ENCODE data around the gene HOXD13.
A peak's percentile ranks its signal among the peaks of the same experiment; 100 is the strongest.

HOXD13 gene

GRCh38 chr2:176121190-176122051 is 28.9 kb downstream of the HOXD13 start:
- no peak for DNase-seq (ENCODE audit: low spot score)

GRCh38 chr2:176122052-176122682 is 29.6 kb downstream of the HOXD13 start:
- no peak for DNase-seq (ENCODE audit: low spot score)

- DNase-seq (ENCODE audit: low spot score), result no peak
These were observed 30.3 kb downstream of the HOXD13 start, which contains the start of gene HOXD9 for GRCh38 chr2:176122683-176123410. TSS of gene HOXD9 (plus strand) at chr2:176122719. CDS start at chr2:176122769, 50 bp downstream.

- no peak for DNase-seq (ENCODE audit: low spot score)
These were observed 31.0 kb downstream of the HOXD13 start for GRCh38 chr2:176123411-176124109.

- no peak for DNase-seq (ENCODE audit: low spot score)
These were observed 31.8 kb downstream of the HOXD13 start for GRCh38 chr2:176124110-176124946.

GRCh38 chr2:176124947-176125771 is 32.6 kb downstream of the HOXD13 start:
- no peak for DNase-seq (ENCODE audit: low spot score)

GRCh38 chr2:176125772-176126054 is 33.2 kb downstream of the HOXD13 start:
- DNase-seq (ENCODE audit: low spot score), result no peak

- DNase-seq (ENCODE audit: low spot score), result peak; percentile 71
These were observed 34.6 kb downstream of the HOXD13 start for GRCh38 chr2:176126929-176127773.

- no peak for DNase-seq (ENCODE audit: low spot score)
These were observed 35.2 kb downstream of the HOXD13 start for GRCh38 chr2:176127774-176128072.

- DNase-seq (ENCODE audit: low spot score), result no peak
These were observed 35.9 kb downstream of the HOXD13 start for GRCh38 chr2:176128172-176128981.

- no peak for DNase-seq (ENCODE audit: low spot score)
These were observed 36.7 kb downstream of the HOXD13 start, which contains the start of gene HOXD8 for GRCh38 chr2:176128982-176129796. TSS of gene HOXD8 (plus strand) at chr2:176129705. CDS start at chr2:176130367, 662 bp downstream.

- no peak for DNase-seq (ENCODE audit: low spot score)
These were observed 37.3 kb downstream of the HOXD13 start for GRCh38 chr2:176129813-176130146.

GRCh38 chr2:176130147-176130956 is 37.8 kb downstream of the HOXD13 start:
- DNase-seq (ENCODE audit: low spot score), result no peak

GRCh38 chr2:176130957-176131847 is 38.7 kb downstream of the HOXD13 start:
- no peak for DNase-seq (ENCODE audit: low spot score)

- DNase-seq (ENCODE audit: low spot score), result no peak
These were observed 39.3 kb downstream of the HOXD13 start for GRCh38 chr2:176131848-176132158.

Measured in globus pallidus (tissue), 1 donor.